RPMI7951 (cell line): ENCODE results near the gene CFAP46. TPM values are rescaled to one million over a fixed set of nuclear protein-coding genes. Genes with fewer than 3 reads are reported as not detected.
"Not testable (repeated sequence)": the region's sequence is repeated elsewhere in the genome, so short reads cannot be mapped to it uniquely, and the experiment has no call there.

ENCODE experiments used
- DNase-seq: peaks from one replicate; pipeline ENCODE4 v3.0.0-alpha.2; 2012; ENCODE audit warnings: low read depth
- total RNA-seq: library from RNA; depleted of rRNA; stranded (reverse); fragments of >200 nt; shearing (Covaris generic); gene quantifications from 2 replicates; pipeline ENCODE4 v1.2.3, GENCODE V29; 2014

Gene CFAP46
- total RNA-seq, 1 experiment from 2014 or later = not detected

DNA sequence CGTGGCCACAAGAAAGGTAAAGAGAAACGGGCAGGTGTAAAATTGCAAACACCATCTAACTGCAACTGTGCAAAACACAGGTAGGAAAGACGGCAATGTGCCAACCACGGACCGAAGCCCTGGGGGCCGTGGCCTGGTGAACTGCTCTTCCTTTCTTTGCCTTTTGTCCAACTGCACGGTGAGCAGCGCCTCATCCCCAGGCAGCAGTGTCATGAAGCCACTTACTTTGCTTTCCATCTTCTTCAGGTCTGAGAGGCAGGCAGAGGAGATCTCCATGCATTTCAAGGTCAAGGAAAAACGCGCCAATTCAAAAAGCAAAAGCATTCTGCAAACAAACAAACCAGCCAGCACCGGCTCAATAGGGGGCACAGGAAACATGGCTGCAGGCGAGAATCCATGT, 12.9 kb downstream of the CFAP46 start:
- no peak for DNase-seq

DNA sequence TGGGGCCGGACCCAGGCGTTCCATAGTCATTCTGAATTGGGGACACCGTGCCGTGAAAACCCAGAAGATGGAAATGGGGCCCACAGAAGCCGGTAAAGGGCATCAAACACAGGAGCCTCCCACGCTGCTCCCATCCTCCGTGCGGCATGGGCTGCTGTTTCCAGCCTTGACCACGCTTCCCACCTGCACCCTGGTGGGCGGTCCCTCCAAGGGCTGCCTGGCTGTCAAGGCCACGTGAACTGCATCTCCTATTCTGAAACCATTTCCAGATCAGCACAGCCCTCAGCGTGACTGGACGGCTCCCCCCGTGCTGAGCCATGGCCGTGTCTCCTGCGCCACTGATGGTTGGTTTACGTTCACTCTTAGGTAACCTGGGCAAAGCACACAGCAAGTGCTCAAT, 14.1 kb downstream of the CFAP46 start:
- DNase-seq = no peak

DNA sequence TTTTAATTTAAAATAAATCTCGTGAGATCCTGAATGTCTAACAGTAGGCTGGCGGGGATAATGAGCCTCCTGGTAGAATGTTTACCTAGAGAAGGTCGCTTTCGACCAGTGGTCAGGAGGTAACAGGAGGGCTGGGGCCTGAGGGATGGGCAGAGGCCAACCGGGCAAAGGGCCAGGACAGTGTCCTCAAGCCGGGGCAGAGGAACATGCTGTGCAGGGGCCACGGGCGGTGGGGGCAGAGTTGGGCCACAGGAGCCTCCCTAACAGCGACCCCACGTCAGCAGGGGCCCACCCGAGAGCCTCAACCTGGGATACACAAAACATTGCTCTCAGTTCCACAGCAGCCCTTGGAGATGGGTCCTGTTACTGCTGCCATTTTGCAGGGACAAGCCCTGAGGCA, 14.5 kb downstream of the CFAP46 start:
- DNase-seq = no peak

DNA sequence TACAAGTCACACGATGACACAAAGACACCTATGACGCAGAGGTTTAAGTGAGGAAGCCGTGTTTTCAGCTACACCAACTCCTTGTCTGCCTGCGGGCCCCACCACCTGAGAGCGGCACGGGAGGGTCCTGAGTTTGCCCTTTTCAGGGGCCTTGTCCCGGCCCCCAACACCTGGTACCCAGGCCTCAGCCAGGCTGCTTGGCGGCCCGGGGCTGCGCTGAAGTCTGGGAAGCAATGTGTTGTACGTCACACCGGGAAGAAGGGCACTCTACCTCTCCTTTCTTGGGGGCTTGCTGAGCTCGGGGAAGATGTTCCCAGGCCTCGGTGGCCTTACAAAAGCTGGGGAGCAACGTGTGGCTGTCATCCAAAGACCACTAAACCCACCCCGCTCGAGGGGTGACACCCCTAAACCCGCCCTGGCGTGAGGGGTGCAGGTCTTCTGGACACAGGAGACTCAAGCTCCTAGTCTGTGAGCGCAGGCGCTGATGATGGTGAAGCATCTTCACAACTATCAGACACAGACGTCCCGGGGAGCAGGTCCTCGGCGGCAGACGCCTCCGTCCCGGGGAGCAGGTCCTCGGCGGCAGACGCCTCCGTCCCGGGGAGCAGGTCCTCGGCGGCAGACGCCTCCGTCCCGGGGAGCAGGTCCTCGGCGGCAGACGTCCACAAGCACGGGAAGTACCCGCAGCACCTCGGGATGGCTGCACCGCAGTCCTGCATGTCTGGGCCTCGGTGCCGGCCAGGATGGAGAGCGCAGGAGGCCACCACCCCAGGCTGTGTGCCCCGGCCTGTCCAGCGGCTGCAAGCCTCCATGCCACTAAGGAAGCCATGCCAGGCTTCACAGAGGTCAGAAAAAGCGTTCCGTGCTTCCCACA, 15.4 kb downstream of the CFAP46 start:
- no peak for DNase-seq

DNA sequence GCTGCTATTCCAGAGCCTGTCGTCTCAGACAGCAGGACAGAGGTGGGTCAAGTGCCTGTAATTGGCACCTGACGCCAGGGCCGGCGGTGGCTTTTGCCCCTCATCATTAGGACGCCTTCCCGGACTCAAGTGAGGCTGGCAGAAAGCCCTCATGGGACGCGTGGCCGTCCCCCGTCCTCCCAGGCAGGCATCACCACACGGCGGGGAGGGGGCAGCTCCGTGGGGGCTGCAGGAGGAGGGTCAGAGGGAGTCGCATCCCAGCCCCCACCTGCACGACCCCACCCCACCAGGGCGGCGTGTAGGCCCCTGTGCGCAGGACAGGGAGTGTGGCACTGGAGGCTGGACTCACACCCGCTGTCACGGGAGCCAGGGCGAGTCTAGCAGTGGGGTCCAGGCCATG, 16.3 kb downstream of the CFAP46 start:
- no peak for DNase-seq

DNA sequence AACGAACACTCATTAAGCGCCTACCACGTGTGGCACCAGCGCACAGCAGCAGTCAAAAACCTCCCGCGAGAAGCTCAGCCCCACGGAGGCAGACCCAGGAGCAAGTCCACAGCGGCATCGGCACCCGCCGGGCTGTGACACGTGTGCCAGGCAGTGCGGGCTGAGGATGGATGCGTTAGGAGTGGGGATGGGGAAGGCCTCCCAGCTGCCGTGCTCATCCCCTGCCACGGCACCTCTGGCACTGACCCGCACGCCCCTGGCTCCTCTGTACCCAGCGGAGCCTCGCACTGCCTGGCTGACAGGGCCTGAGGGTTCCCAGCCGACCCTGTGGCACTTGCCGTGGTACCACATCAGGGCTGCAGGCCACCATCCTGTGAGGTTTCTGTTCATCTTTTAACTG, 16.8 kb downstream of the CFAP46 start:
- DNase-seq = no peak

DNA sequence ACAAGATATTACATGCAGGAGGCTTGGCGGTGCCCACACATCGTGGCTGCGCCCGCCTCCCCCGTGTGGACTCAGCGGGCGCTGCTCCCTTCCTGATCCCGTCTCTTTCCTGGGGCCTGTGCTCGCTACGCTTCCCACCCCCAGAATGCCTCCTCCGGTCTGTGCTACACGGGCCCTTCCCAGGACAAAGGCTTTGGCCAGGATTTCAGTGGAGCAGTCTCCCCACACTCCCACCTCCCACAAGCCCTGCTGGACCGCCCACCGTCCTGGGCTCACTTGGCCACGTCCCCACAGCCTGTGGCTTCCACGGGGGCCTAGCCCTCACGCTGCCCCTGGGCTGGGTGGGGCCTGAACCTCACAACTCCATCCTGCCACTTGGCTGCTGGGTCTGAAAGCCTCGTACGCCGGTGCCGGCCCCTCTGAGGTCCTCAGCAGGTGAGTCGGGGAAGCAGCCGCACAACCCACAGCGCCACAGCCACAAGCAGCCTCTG, 17.3 kb downstream of the CFAP46 start:
- no peak for DNase-seq

DNA sequence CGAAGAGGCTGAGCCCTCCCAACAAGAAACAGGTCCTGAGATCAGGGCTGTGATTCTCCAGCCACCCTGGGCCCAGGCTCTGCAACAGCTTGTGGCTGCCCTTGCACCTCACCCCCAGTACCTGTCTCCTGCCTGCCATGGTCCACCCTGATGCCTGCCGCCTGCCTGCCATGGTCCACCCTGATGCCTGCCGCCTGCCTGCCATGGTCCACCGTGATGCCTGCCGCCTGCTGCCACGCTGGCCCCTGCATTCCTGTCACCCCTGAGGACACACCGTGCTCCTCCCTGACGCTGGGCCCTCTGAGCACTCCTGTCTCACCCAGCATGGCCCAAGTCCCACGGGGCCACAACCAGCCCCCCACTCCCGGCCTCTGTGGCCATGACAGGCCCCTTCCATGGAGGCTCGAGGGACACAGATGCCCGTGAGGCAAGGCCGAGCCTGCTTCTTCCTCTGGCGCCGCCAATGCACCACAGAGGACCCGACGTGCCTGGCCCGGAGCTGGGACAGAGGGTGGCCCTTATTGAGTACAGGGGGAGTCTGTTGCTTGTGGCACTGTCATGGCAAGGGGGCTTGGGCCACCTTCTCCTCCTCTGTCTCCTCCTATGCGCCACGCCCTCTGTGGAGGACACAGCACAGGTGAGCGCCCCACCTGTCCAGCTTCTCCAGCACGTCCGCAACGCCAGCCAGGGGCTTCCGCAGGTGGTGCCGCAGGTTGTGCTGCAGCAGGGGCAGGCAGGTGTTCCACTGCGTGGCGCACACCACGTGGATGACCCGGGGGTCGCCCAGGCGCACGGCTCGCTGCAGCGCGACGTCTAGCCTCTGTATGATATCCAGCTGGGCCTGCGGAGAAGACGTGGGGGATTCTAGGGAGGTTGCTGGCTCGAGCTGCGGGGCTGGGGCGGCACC, 18.1 kb downstream of the CFAP46 start:
- no peak for DNase-seq

DNA sequence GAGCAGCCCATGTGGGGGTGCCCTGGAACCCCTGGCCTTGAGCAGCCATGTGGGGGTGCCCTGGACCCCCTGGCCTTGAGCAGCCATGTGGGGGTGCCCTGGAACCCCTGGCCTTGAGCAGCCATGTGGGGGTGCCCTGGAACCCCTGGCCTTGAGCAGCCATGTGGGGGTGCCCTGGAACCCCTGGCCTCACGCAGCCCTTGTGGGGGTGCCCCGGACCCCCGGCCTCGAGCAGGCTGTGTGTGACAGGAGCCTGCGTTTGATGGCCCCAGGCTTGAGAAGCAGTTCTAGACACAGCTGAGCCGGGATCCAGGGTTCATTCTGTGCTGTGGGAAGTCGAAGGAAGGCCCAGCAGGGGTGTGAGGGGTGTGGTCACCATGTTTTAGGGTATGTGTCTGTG, 19.0 kb downstream of the CFAP46 start:
- DNase-seq = not testable (repeated sequence)

DNA sequence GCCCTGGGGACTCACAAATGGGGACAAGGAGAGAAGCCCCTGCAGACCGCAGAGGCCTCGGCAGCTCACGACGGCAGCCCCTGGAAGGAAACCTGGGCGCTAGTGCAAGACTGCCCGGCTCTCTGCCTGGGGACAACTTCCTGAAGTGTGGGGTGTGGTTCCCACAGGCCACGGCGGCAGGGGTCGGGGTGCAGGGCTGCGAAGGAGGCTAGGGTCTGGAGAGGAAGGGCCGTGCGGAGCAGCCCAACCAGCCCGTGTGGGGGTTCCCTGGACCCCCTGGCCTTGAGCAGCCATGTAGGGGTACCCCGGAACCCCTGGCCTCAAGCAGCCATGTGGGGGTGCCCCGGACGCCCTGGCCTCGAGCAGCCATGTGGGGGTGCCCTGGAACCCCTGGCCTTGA, 19.5 kb downstream of the CFAP46 start:
- no peak for DNase-seq

DNA sequence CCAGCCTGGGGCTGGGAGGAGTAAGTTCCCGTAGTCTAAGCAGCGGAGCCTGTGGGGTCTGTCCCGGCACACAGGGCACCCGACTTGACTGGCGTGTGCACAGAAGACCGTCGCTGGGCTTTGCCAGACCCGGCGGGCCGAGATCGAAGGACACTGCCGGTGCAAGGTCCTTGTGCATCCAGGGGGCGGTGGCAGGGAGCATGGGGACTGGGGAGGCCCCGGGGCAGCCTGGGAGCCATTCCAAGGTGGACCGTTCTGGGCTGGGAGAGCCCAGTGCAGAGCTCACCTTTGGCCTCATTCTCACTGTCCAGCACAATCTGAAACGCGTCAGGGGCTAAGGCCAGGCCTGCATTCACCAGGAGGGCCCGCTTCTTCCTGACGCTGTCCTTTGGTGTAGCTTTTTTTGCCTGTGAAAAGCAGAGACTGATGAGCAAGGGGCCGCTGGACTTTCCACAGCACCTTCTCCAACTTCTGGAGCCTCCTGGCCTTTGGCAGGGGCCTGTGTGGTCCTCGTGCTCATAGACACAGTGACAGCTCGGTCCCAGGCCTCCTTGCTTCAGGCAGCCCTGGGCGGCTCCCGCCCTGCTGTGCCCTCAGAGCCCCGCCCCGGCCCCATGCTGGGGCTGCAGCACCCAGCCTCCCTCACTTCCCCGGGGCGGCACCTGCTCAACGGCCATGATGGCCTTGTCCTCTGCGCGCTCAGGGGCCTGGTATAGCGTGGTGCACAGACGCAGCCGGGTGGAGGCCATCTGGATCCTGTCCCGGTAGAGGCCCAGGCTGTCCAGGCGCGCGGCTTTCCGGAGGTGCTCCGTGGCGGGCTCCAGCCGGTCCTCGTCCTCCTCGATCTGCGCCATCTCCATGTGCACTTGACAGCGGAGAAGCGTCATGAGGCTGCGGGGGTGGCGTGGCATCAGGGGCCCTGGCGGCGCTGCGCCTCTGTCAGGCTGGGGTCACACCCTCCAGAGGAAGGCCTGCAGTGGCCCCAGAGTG, 20.3 kb downstream of the CFAP46 start:
- no peak for DNase-seq

DNA sequence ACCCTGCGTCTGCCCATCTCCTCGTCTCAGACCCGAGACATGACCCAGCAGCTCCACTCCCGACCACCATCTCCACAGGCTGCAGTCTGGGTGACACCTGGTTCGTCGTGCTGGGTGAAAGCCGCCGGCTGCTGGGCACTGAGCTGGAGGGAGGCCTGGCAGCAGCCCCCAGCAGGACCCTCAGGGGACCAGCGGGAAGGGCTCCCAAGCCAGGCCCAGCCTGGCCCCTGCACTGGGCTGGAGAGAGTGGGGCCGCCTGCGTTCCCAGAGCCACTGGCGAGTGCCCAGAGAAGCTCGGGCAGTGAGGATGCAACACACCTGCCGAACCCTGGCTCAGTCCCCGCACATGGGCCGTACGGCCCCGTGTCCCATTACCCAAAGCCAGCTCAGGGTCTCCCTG, 21.3 kb downstream of the CFAP46 start:
- no peak for DNase-seq

DNA sequence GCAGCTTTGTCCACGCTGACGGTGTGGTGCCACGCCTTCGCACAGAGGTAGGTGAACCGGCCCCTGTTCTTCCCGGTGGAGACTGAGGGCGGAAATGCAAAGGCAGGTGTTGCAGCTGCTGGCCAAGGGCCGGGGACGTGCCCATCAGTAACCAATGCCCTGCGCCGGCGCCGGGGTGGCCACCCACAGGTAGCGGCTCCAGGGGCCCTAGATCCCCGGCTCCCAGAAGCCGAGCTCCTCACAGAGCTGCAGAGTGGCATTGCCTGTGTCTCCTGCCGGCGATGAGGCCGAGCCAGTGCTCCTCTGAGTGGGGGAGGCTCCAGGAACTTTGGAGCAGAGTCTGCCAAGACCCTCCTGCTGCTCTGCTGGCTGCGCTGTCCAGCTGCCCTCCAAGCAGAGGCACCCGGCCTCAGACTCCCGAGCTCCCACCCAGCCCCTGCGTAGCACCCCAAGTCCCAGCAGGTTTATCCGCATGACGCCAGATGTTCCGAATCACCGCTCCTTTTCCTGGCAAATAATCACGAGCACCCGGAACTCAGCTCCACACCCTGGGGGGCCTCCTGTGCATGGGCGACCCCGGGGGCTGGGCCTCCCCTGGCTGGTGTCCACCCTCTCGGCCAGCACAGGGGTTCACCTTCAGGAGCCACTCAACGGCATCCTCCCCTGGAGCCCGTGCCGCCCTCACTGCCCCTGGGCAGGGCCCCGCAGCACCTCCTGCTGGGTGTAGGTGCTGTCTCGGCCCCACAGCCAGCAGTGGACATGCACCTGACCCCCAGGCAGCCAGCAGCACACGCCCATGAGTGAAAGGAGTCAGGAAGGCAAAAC, 22.1 kb downstream of the CFAP46 start:
- no peak for DNase-seq

DNA sequence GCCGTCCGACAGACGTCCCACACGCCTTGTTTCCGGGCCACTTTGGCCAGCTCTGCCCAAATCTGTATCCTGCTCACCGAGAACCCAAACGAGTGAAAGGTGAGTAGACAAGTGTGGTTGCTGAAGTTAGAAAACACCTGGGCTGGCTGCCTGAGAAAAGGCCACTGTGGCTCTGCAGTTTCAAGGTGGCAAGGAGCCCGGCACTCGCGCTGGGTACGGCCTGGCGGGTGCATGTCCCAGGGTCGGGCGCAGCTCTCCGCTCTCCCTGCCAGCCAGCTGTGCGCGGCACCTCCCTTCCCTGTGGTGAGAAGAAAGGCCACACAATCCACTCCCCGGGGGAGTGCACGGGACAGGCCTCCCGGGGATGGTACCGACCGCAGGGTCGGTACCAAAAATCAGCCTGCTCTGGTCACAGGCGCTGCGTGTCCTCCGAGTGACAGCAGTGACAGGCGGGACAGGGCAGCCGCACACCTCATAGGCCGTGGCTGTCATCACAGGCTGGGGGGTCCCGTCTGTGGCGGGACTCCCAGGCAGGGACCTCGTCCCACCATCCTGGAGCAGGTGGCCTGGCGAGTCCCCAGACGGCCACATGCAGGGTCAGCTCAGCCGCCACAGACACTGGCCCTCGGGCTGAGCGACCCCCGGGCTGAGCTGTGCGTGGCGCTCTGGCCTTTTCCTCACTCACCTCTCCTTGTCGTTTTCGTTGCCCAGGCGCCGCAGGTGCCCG, 22.8 kb downstream of the CFAP46 start:
- no peak for DNase-seq

DNA sequence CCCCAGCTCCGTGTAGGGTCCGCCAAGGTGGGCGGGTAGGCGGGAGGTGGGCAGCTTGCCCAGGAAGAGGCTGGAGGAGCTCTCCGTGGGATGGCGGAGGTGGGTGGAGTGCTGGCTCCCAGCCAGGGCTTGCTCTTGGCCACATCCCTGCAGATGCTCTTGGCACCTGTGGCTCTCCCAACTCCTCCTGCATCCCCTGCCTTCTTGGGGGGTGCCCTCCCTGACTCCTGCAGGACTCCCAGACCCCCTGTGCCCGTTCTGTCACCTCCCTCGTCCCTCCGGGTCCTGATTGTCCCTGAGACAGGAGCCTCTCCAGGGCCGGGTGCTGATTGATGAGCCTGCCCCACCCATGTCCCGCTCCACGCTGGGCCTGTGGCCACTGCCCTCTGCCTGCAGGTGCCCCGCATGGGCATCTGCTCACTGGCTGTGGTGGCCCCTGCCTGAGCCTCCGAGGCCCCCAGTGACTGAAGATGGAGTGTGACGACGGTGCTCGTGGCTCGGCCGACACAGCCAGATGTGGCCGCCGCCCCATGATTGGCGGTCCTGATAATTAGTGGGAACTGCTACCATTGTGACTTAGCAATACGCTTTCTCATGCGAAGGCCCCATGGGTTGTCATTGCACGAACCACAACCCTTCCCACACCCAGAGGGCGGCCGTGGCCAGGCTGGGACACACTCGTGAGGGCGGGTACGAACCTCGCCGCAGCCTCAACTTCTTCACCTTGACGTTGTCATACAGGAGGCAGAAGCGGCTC, 23.6 kb downstream of the CFAP46 start:
- no peak for DNase-seq

DNA sequence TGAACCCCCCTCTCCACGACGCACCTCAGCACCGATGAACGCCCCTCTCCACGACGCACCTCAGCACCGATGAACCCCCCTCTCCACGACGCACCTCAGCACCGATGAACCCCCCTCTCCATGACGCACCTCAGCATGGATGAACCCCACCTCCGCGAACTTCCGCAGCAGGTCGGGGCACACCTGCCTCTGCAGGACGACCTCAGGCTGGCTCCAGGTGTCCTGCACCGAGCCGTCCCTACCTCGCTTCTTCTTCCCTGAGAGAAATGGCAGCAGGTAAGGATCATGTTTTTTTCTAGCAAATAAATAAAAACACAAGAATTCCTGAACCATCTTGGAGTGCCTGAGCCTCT, 24.1 kb downstream of the CFAP46 start:
- no peak for DNase-seq

DNA sequence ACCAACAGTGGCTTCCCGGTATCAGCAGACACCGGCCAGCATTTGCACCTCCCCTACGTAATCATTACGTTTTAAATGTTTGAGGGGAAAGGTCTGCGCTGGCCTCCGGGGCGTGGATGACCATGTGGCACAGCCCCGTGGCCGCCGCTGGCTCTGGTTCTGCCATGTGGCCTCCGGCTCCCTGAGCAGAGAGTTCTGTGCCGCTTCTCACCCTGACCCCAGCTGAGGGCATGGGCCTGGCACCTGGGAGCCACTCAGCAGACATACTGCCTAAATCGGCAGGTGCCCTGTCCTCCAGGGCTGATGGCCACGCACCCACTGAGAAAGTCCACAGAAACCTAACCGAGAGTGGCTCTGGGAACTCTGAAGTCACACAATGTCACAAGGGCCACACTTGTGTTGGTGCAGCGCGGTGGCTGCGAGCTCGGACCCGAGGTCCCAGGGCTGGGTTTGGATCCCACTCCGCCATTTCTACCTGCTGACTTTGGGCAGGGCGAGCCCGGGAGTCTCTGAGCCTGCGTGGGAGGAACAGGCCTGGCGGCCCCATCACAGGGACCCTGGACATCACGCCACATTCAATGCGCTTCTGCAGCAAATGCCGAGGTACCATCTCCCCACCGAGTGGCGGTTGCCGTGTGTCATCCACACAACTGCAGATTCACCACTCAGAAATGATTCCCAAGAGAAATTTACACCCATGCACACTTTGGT, 25.3 kb downstream of the CFAP46 start:
- DNase-seq = no peak

DNA sequence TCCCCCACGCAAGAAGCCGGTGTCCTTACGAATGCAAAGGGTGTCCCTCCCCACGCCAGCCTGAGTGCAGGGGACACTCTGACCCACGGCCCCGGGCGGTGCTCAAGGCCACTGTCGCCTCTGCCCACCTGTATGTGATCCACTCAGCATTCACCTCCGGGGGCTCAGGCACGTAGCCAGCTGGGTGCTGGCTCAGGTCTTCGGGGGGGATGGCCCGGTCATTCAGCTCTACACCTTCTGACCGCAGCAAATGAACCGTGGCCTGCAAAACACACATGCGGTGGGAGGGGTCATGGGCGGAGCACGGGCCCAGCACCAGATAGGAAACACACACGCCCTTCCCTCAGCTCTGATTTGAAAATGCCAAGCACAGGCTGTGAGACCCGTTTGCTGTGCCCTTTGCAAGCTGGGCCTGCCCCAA, 25.9 kb downstream of the CFAP46 start:
- no peak for DNase-seq

DNA sequence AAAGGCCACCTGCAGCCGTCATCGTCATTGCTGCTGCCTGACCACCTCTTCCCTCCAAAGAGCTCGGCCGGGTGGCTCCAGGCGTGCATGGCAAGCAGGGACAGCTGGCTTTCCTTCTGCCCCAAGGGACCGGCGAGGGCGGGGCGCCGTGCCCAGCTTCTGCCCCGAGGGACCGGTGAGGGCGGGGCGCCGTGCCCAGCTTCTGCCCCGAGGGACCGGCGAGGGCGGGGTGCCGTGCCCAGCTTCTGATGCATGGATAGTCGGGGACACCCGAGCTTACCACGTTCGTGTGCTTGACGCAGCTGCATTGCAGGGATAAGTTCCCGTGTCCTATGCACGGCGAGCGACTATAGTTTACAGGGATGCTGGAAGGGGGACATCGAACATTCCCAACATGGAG, 27.0 kb downstream of the CFAP46 start:
- no peak for DNase-seq
